Pancreas (tissue), 10 donors: ENCODE results near the gene PLPP2. TPM values are rescaled to one million over a fixed set of nuclear protein-coding genes. Genes with fewer than 3 reads are reported as not detected.

Source experiments
- ATAC-seq, 4 donors: fragments of 200-7000 bp; cut with Tn5 transposase; one replicate each; pipeline versions ENCODE4 v1.8.0 to v1.9.1; 2020; ENCODE audit warnings: mild to moderate bottlenecking in 4 of 4, moderate library complexity in 4 of 4
- DNase-seq, 6 donors: peaks; one replicate each; pipeline ENCODE4 v3.0.0-alpha.2; 2020
- FAIRE-seq: peaks from 2 replicates; lab custom pipeline; 2012; peaks lifted over from hg19 to GRCh38; lab: Jason Lieb, UNC
- H3K27ac ChIP-seq, 4 donors: fragments of 200-600 bp; sonication (generic); 1 replicate in 3 of 4; 2 replicates in 1 of 4; pipeline versions ENCODE4 v1.5.0 to v1.8.0; 2020
- H3K27me3 ChIP-seq, 4 donors: fragments of 200-600 bp; one replicate each; pipeline ENCODE4 v1.8.0; 2021
- H3K36me3 ChIP-seq, 3 donors: fragments of 200-600 bp; sonication (generic) in 1 of 3; one replicate each; pipeline versions ENCODE4 v1.5.0 to v1.8.0; 2020 to 2021
- H3K4me1 ChIP-seq, 3 donors: fragments of 200-600 bp; one replicate each; pipeline ENCODE4 v1.8.0; 2021
- H3K4me3 ChIP-seq, 4 donors: fragments of 200-600 bp; sonication (generic) in 2 of 4; one replicate each; pipeline versions ENCODE4 v1.5.0 to v1.8.0; 2020 to 2021
- H3K9me3 ChIP-seq, 4 donors: fragments of 200-600 bp; one replicate each; pipeline ENCODE4 v1.8.0; 2021
- CTCF ChIP-seq, 4 donors: fragments of 200-600 bp; sonication (generic) in 3 of 4; IDR thresholded peaks; one replicate each; pipeline versions ENCODE4 v1.5.0 to v1.8.0; 2021; ENCODE audit warnings: antibody characterized with exemption in 4 of 4
- WGBS, 2 donors: extraction: QIAGEN DNeasy Blood & Tissue Kit; methylation state at CpG; one replicate each; pipeline ENCODE4 v1.1.7; 2013; 5-methylcytosine and 5-hydroxymethylcytosine counted together
- intact Hi-C, 3 donors: fragments of 100-400 bp; cut with DNase I; formaldehyde crosslinking; loops; one replicate each; pipeline versions ENCODE4 v1.11.1 to v1.14.2; 2022
- polyA plus RNA-seq, 2 donors: library from polyadenylated mRNA; stranded (reverse); fragments of 200-250 nt; gene quantifications; one replicate each; pipeline ENCODE4 v1.2.3, GENCODE V29; 2013
- total RNA-seq, 6 donors: library from RNA; stranded (reverse); fragmentation: NEBNext Ultra II Directional in 4 of 6; extraction: Animal tissue kit (Norgen Biotek cat#: 25700) in 4 of 6; gene quantifications; one replicate each; pipeline versions ENCODE4 v1.2.1 to v1.2.4, GENCODE V29; 2021 to 2023
- donor health status: healthy with polysubstance abuse.
- donor health status: DM: no; HTN: no; CAD: no; lungs with moderate emphysema.
- donor health status: DM: no; HTN: no; CAD: no.
- donor health status: control.
- donor health status: control.
- donor health status: Bipolar disorder and iron deficiency.
- donor health status: DM: yes; HTN: yes; CAD: no.
- donor health status: DM: no; HTN: no; CAD: no.
- donor health status: DM: no; HTN: no; CAD: no.
- donor health status: DM: yes; HTN: yes; CAD: no.

Gene PLPP2
- total and polyA plus RNA-seq, 8 donors = 15.7 to 93.8 (median 28.7) TPM

GRCh38 chr19:325937-326565 is 34.8 kb upstream of the PLPP2 start:
- peak in 1 of 6 donors; percentile 71 for DNase-seq
- Histone ChIP-seq H3K27ac (no peak overlapping the region), H3K4me3 (no peak overlapping the region), H3K4me1 (no peaks in the 10 kb centered on the region), H3K27me3 (no peaks in the 10 kb centered on the region), H3K36me3 (peaks cover 3 to 44% (median 16%) of the 10 kb centered on the region in 3 donors), H3K9me3 (no peaks in the 10 kb centered on the region)
- ATAC-seq = no peak
- 90 to 98% methylated on average over 33 of the region's 33 CpGs for WGBS, 2 donors
- FAIRE-seq = no peak
- no peak for TF ChIP-seq CTCF (IDR thresholded peaks at IDR 0.05)
- intact Hi-C loops = no loop called here

GRCh38 chr19:325173-325936 is 34.2 kb upstream of the PLPP2 start:
- no peaks in the 10 kb centered on the region for H3K9me3 ChIP-seq
- no peak for ATAC-seq
- intact Hi-C loops = no loop called here
- peaks cover 3 to 40% (median 10%) of the 10 kb centered on the region in 3 donors for H3K36me3 ChIP-seq
- DNase-seq = no peak
- no peaks in the 10 kb centered on the region for H3K27me3 ChIP-seq
- TF ChIP-seq CTCF (IDR thresholded peaks at IDR 0.05) = no peak
- no peak overlapping the region for H3K27ac ChIP-seq
- H3K4me3 ChIP-seq = no peak overlapping the region
- no peak for FAIRE-seq
- no peaks in the 10 kb centered on the region for H3K4me1 ChIP-seq
- 93 to 96% methylated on average over 24 of the region's 24 CpGs for WGBS, 2 donors

GRCh38 chr19:324716-325115 is 33.5 kb upstream of the PLPP2 start:
- Histone ChIP-seq H3K4me3 (no peak overlapping the region), H3K36me3 (peaks cover 3 to 33% (median 10%) of the 10 kb centered on the region in 3 donors), H3K27ac (no peak overlapping the region), H3K27me3 (no peaks in the 10 kb centered on the region), H3K9me3 (no peaks in the 10 kb centered on the region), H3K4me1 (no peaks in the 10 kb centered on the region)
- no peak for TF ChIP-seq CTCF (IDR thresholded peaks at IDR 0.05)
- DNase-seq (no peak), FAIRE-seq (no peak), ATAC-seq (no peak)
- intact Hi-C loops = no loop called here
- WGBS, 2 donors = 96 to 97% methylated on average over 8 of the region's 8 CpGs

- WGBS, 2 donors = 98% methylated on average over 13 of the region's 13 CpGs
- H3K36me3 ChIP-seq = peaks cover 0 to 17% (median 4%) of the 10 kb centered on the region in 3 donors
Observed at GRCh38 chr19:322616-323015, 31.4 kb upstream of the PLPP2 start.

More at GRCh38 chr19:322616-323015, 31.4 kb upstream of the PLPP2 start:
- TF ChIP-seq CTCF (IDR thresholded peaks at IDR 0.05) = no peak
- Histone ChIP-seq H3K27ac (no peak overlapping the region), H3K4me1 (no peaks in the 10 kb centered on the region), H3K9me3 (no peaks in the 10 kb centered on the region), H3K27me3 (no peaks in the 10 kb centered on the region), H3K4me3 (no peak overlapping the region)
- no peak for FAIRE-seq
- ATAC-seq = no peak
- intact Hi-C loops = no loop called here
- no peak for DNase-seq
